Activated T-helper 17 cell treated with anti-CD3 and anti-CD28 coated beads, Interleukin-2, amount 50 U/mL, for 72 hours (primary cell): ENCODE data around the gene OTOP1. TPM values are rescaled to one million over a fixed set of nuclear protein-coding genes. Genes with fewer than 3 reads are reported as not detected.
"Not testable (repeated sequence)": the region's sequence is repeated elsewhere in the genome, so short reads cannot be mapped to it uniquely, and the experiment has no call there.

Experiments
- ATAC-seq: fragments of 150-1000 bp; cut with Tn5 transposase; replicated peaks from 2 replicates; pipeline ENCODE4 v1.10.0; 2021; ENCODE audit warnings: mild to moderate bottlenecking, moderate library complexity
- H3K27ac Mint-ChIP-seq: one replicate; pipeline ENCODE4 v1.8.0; 2022; ENCODE audit warnings: mixed read lengths
- H3K27me3 Mint-ChIP-seq: one replicate; pipeline ENCODE4 v1.8.0; 2022; ENCODE audit warnings: mixed read lengths
- H3K36me3 Mint-ChIP-seq: one replicate; pipeline ENCODE4 v1.8.0; 2022; ENCODE audit warnings: low read depth, mild to moderate bottlenecking, mixed read lengths
- H3K4me1 Mint-ChIP-seq: one replicate; pipeline ENCODE4 v1.8.0; 2022; ENCODE audit warnings: mixed read lengths
- H3K4me3 Mint-ChIP-seq: one replicate; pipeline ENCODE4 v1.8.0; 2022; ENCODE audit warnings: mild to moderate bottlenecking, mixed read lengths
- H3K9me3 Mint-ChIP-seq: one replicate; pipeline ENCODE4 v1.8.0; 2022; ENCODE audit warnings: mixed read lengths
- total RNA-seq, 2 donors: library from RNA; stranded (reverse); gene quantifications; one replicate each; pipeline ENCODE4 v1.2.3, GENCODE V29; 2022

OTOP1 gene
- total RNA-seq, 2 donors from 2014 or later = not detected

DNA sequence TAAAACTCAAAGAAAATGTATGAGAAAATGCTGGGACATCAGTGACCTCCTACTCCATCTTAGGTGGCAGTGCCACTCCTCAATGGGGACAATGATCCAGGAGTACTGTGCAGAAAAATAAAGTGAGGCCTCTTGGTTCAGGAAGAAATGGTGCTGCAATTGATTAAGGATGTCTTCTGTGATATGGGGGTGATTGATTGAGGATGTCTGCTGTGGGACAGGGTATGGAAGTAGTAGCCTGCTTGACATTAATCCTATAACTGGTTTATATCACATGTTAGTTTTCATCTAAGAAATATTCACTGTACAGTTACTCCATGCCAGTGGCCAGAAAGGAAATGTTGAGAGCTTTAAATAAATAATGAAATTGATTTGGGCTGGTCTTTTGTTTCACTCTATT lies 20.5 kb downstream of the OTOP1 start:
- Mint-ChIP-seq H3K27me3 (peaks cover 53% of the 10 kb centered on the region), H3K27ac (no peak overlapping the region), H3K36me3 (no peaks in the 10 kb centered on the region), H3K9me3 (no peaks in the 10 kb centered on the region), H3K4me1 (no peaks in the 10 kb centered on the region), H3K4me3 (no peak overlapping the region)
- ATAC-seq = no peak

DNA sequence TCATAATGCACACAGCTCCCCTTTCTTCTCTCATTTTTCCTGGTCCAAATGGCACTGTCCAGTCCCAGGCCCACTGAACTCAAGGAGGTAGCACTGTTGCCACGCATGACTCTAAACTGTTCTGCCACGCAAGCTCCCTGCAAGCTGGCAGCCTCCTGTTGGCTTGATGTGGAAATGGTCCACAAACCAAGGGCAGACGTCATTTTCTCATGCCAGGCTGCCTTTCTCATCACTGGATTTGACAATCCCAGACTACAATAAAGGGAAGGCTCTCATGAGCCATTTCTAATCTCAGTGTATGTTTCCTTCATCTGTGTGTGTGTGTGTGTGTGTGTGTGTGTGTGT lies 22.4 kb downstream of the OTOP1 start:
- peaks cover 37% of the 10 kb centered on the region for H3K27me3 Mint-ChIP-seq
- no peak for ATAC-seq
- H3K36me3 Mint-ChIP-seq = no peaks in the 10 kb centered on the region
- no peaks in the 10 kb centered on the region for H3K4me1 Mint-ChIP-seq
- H3K27ac Mint-ChIP-seq = no peak overlapping the region
- H3K4me3 Mint-ChIP-seq = no peak overlapping the region
- H3K9me3 Mint-ChIP-seq = no peaks in the 10 kb centered on the region

DNA sequence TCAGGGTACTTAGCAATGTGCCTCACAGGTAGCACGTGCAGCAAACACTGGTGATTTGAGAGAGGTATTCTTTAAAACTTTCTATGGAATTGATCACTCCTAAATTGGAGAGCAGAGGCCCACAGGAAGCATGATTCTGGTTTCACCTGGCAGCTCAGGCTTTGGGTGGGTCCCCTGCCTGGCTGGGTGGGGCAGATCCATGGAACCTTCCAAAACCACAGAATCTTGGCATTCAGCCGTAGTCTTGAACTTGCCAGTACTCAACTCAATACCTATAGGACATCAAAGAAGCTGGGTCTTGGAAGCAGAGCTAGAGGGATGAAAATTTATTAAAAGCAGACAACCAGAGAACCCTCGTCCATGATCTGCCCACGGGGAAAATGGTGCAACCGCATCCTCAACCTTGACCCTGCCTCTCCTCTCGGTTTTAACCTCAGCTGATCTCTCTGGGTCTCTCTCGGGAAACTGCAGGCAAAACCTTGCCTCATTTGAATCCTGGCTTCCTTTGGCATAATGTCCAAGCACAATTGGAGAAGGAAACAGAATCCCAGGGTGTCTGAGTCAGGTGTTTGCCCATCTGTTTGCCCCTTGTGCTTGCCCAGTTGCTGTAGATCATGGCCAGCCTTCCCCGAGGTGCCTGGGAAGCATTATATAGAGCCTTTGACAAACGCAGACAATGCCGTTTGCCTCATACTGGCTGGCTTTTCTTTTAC lies 22.9 kb downstream of the OTOP1 start:
- Mint-ChIP-seq H3K4me3 (no peak overlapping the region), H3K27me3 (peaks cover 36% of the 10 kb centered on the region), H3K9me3 (no peaks in the 10 kb centered on the region), H3K36me3 (no peaks in the 10 kb centered on the region), H3K4me1 (no peaks in the 10 kb centered on the region), H3K27ac (no peak overlapping the region)
- no peak for ATAC-seq

DNA sequence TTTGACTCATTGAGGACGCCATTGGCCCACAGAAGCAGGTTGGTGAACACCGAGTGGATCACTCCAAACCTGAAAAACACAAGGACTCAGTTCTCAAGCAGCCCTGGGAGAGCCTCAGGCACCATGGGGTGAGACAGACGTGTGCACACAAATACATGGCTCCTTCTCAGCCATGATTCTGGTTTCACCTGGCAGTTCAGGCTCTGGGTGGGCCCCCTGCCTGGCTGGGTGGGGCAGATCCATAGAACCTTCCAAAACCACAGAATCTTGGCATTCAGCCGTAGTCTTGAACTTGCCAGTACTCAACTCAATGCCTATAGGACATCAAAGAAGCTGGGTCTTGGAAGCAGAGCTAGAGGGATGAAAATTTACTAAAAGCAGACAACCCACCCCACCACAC lies 24.2 kb downstream of the OTOP1 start:
- no peak overlapping the region for H3K27ac Mint-ChIP-seq
- H3K4me1 Mint-ChIP-seq = no peaks in the 10 kb centered on the region
- H3K27me3 Mint-ChIP-seq = peaks cover 33% of the 10 kb centered on the region
- no peak for ATAC-seq
- no peaks in the 10 kb centered on the region for H3K9me3 Mint-ChIP-seq
- H3K36me3 Mint-ChIP-seq = no peaks in the 10 kb centered on the region
- H3K4me3 Mint-ChIP-seq = no peak overlapping the region

DNA sequence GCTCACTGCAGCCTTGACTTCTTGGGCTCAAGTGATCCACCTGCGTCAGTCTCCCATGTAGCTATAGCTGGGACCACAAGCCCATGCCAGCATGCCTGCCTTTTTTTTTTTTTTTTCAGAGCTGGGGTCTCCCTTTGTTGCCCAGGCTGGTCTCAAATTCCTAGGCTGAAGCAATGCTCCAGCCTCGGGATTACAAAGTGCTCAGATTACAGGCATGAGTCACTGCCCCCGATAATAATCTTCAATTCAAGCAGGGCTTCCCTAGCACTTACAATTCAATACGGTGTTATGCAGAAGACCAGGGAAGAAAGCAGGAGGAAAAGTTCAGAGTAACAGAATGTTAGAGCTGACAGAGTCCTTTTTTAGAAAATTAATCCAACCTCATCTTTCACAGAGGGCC lies 26.1 kb downstream of the OTOP1 start:
- no peaks in the 10 kb centered on the region for H3K36me3 Mint-ChIP-seq
- no peak overlapping the region for H3K27ac Mint-ChIP-seq
- H3K4me1 Mint-ChIP-seq = no peaks in the 10 kb centered on the region
- peaks cover 26% of the 10 kb centered on the region for H3K27me3 Mint-ChIP-seq
- no peak for ATAC-seq
- no peaks in the 10 kb centered on the region for H3K9me3 Mint-ChIP-seq
- no peak overlapping the region for H3K4me3 Mint-ChIP-seq

DNA sequence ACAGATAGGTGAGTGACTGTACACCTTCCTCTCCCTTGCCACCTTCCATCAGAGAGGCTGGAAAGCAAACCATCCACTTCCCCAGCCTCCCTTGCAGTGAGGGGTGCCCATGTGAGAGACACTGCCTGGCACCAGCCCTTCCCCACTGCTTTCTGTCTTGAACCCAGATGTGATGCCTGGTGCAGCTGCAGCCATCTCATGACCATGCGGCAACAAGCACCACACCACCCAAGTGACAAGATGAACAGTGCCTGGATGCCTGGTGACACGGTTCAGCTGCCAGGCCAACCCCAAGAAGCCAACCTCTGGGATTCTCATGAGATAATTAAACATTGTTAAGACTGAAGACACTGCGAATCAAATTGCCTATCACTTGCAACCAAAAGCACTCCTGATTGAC lies 31.4 kb downstream of the OTOP1 start:
- Mint-ChIP-seq H3K36me3 (no peaks in the 10 kb centered on the region), H3K4me1 (peaks cover 5% of the 10 kb centered on the region), H3K27ac (no peak overlapping the region), H3K27me3 (peaks cover 37% of the 10 kb centered on the region), H3K9me3 (no peaks in the 10 kb centered on the region), H3K4me3 (no peak overlapping the region)
- no peak for ATAC-seq

DNA sequence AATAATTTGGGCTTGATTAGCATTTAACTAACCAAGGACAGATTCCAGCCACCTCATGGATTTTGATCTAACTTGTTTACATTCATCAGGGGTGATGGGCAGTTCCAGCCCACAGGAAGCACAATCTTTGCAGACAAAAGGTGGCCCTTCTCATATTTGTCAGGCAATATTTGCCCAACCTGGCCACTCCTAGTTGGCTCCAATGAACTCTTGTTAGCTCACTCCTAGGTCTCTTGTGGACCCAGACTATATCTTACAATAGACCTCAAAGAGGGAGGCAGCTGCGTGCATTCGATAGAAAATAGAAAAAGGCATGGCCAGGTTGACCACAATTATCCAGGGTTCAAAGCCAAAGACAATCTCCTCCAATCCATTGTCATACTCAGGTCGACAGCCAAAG lies 38.2 kb downstream of the OTOP1 start:
- not testable (repeated sequence) for H3K4me3 Mint-ChIP-seq, H3K9me3 Mint-ChIP-seq, ATAC-seq, H3K27ac Mint-ChIP-seq, H3K36me3 Mint-ChIP-seq, H3K4me1 Mint-ChIP-seq
- peaks cover 40% of the 10 kb centered on the region for H3K27me3 Mint-ChIP-seq

DNA sequence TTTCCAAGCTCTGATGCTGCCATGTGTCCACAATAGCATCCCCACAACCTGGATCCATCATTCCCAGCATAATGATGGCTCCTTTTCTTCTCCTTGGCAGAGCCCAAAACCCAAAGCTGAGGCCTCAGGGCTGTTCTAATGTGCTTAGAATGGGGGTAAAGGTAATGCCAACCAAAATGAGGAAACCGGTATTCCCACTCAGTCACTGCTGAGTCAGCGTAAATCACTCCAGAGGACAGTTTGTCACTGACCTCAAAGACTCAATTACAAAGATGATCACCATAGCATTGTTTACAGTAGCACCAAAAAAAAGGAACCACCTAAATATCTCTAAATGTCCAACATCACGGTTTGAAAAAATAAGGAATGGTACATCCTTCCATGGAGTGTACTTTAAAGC lies 41.2 kb downstream of the OTOP1 start:
- no peaks in the 10 kb centered on the region for H3K36me3 Mint-ChIP-seq
- no peak overlapping the region for H3K4me3 Mint-ChIP-seq
- no peak overlapping the region for H3K27ac Mint-ChIP-seq
- ATAC-seq = no peak
- no peaks in the 10 kb centered on the region for H3K9me3 Mint-ChIP-seq
- H3K4me1 Mint-ChIP-seq = no peaks in the 10 kb centered on the region
- H3K27me3 Mint-ChIP-seq = peaks cover 30% of the 10 kb centered on the region

DNA sequence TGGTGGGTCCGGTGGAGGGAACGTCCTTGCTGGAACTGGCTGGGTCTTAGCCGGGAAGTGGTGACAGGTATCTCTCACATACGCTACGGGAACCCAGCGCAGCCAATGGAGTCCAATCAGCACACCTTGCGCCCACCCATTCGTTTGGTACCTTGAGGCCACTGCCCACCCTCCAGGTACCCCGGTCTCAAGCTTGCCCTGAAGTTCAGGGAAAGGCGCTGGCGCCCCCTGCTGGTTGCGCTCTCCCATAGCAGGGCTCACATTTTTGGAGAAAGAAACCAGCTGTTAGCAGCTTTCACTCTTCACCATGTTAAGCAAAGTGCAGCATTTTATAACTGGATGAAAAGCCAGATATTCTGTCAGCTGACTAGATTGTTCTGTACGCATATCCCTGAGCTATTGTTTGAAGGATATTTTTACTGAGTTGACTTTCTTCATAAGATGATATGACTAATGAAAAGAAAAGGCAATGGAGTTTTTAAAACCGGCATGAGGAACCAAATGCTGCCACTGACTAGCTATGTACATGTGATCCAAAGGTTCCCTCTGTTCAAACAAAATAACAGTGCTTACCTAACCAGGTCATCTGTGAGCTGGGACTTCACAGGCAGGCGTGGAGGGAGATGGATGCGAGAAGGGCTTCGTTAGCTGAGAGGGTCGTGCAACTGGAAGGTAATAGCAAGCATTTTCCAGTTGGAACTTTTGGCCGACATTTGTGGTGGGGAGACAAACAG lies 43.7 kb downstream of the OTOP1 start:
- H3K4me3 Mint-ChIP-seq = no peak overlapping the region
- peaks cover 29% of the 10 kb centered on the region for H3K27me3 Mint-ChIP-seq
- ATAC-seq = no peak
- H3K4me1 Mint-ChIP-seq = no peaks in the 10 kb centered on the region
- H3K9me3 Mint-ChIP-seq = no peaks in the 10 kb centered on the region
- H3K36me3 Mint-ChIP-seq = no peaks in the 10 kb centered on the region
- no peak overlapping the region for H3K27ac Mint-ChIP-seq

DNA sequence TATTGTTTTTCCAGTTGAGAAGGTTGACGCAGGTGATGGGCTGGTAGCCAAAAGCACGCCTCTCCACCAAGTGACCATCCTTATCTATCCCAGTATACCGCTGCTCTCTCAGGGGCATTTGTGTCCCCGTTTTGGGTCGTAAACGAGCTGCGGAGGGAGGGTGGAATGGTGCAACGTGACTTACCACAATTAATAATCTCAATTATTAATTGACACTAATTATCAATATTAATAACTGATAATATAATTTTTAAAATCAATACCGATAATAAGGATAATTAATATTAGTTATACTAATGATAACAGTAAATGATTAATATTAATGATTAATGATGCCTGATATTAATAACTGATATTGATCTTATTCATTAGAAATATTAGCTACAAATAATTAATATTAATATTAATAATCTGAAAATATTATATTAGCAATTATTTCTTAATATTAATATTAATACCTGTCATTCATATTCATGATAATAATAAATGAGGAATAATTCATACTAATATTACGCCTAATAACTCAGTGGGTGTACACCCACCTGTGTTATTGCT lies 56.1 kb downstream of the OTOP1 start:
- H3K27ac Mint-ChIP-seq = no peak overlapping the region
- H3K27me3 Mint-ChIP-seq = peaks cover 27% of the 10 kb centered on the region
- no peaks in the 10 kb centered on the region for H3K9me3 Mint-ChIP-seq

DNA sequence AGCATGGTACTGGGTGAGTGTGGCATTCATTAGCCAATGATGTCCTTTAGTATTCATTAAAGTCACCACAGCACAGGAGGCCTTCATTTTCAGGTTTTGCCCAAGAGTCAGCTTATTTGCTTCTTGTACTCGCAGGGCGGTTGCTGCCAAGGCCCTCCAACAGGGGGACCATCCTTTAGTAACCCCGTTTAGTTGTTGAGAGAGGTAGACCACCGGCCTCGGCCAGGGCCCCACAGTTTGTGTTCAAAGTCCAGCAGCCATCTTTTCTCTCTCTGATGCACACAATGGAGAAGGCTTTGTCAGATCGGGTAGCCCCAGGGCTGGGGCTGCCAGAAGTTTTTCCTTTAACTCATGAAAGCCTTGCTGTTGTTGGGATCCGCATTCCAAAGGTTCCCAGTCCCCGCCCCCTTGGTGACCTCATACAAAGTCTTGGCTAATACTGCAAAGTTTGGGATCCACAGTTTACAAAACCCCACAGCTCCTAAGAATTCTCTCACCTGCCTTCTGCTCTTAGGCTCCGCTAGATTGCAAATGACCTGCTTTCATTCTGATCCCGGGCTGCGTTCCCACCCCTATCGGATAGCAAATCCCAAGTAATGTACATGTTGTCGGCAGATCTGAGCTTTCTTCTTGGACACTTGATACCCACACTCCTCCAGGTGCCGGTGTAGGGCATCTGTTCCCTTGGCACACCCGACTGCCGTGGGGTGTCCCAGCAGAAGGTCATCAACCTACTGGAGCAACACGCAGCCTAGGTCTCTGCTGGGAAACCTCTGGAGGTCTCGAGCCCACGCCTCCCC lies 58.5 kb downstream of the OTOP1 start:
- not testable (repeated sequence) for ATAC-seq, H3K9me3 Mint-ChIP-seq, H3K4me3 Mint-ChIP-seq, H3K4me1 Mint-ChIP-seq, H3K36me3 Mint-ChIP-seq, H3K27ac Mint-ChIP-seq
- peaks cover 24% of the 10 kb centered on the region for H3K27me3 Mint-ChIP-seq

More for the DNA sequence above, 56.1 kb downstream of the OTOP1 start:
- no peak overlapping the region for H3K4me3 Mint-ChIP-seq
- no peaks in the 10 kb centered on the region for H3K4me1 Mint-ChIP-seq
- ATAC-seq = no peak
- H3K36me3 Mint-ChIP-seq = no peaks in the 10 kb centered on the region

DNA sequence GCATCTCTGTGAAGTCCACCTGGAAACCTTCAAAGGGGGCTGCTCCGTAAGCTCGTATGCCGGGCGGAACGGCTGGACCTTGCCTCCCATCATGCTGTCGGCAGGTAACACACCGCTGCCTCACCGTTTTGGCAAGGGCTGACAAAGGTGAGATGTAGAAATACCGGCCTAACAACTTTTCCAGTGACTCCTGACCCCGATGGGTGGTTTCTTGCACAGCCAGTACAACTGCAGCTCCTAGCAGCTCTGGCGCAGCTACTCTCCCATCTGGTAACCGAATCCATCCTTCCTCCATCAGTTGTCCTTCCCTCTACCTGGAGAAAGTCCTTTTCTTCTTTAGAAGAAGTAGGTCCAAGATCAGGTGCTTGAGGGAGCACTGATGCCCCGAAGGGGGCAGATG lies 59.7 kb downstream of the OTOP1 start:
- not testable (repeated sequence) for H3K4me3 Mint-ChIP-seq, H3K9me3 Mint-ChIP-seq, H3K27ac Mint-ChIP-seq, H3K4me1 Mint-ChIP-seq, H3K36me3 Mint-ChIP-seq, ATAC-seq
- H3K27me3 Mint-ChIP-seq = peaks cover 24% of the 10 kb centered on the region

DNA sequence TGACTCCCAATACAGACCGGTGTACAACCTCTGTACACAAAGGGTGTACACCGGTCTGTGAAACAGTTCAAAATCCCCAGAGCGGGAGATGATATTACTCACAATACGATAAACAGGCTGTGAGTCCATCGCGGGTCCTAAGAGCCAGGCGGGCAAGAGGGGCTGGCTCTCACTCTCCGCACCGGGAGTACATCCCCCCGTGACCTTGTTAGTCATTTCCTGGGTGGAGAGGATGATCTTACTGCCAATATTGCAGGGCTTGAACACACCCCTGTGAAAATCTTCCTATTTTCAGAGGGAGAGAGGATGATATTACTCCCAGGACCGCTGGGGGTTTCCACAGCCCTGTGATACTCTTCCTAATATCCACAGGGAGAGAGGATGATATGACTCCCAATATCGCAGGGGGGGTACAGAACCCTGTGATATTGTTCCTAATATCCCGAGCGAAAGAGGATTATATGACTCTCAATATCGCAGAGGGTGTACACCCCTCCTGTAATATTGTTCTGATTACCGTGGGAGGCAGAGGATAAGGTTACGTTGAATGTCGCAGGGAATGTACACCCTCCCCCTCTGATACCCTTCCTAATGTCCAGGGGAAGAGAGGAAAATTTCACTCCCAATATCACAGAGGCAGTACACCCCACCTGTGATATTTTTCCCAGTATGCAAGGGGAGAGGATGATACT lies 60.9 kb downstream of the OTOP1 start:
- peaks cover 25% of the 10 kb centered on the region for H3K27me3 Mint-ChIP-seq
- H3K9me3 Mint-ChIP-seq, H3K4me1 Mint-ChIP-seq, H3K4me3 Mint-ChIP-seq, ATAC-seq, H3K36me3 Mint-ChIP-seq, H3K27ac Mint-ChIP-seq: not testable (repeated sequence)

DNA sequence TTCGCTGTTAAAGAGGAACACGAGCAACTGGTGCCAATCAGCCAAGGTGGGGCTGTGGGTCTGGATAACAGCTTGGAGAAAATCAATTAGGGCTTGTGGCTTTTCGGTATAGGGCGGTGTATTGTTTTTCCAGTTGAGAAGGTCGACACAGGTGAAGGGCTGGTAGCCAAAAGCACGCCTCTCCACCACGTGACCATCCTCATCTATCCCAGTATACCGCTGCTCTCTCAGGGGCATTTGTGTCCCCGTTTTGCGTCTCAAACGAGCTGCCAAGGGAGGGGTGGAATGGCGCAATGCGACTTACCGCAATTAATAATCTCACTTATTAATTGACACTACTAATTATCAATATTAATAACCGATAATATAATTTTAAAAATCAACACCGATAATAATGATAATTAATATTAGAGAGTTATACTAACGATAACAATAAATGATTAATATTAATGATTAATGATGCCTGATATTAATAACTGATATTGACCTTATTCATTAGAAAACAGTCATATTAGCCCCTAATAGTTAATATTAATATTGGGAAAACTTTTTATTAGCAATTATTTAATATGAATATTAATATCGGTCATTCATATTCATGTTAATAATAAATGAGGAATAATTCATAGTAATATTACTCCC lies 62.1 kb downstream of the OTOP1 start:
- not testable (repeated sequence) for H3K9me3 Mint-ChIP-seq, ATAC-seq, H3K27ac Mint-ChIP-seq, H3K36me3 Mint-ChIP-seq, H3K4me1 Mint-ChIP-seq, H3K4me3 Mint-ChIP-seq
- peaks cover 26% of the 10 kb centered on the region for H3K27me3 Mint-ChIP-seq
